GM23338 (cell line): ENCODE results near the gene PRR27. TPM values are rescaled to one million over a fixed set of nuclear protein-coding genes. Genes with fewer than 3 reads are reported as not detected.
A peak's percentile ranks its signal among the peaks of the same experiment; 100 is the strongest.

Source experiments
- ATAC-seq: fragments of 200-7000 bp; cut with Tn5 transposase; 3 replicates; pipeline ENCODE4 v1.9.1; 2020
- DNase-seq: peaks from one replicate; pipeline ENCODE4 v3.0.0-alpha.2; 2015; ENCODE audit warnings: low spot score
- H2AFZ ChIP-seq: fragments of 200-600 bp; sonication (generic); 2 replicates; pipeline ENCODE4 v1.8.0; 2016; ENCODE audit warnings: antibody characterized with exemption, mild to moderate bottlenecking, moderate library complexity
- H3F3A ChIP-seq: fragments of 200-600 bp; sonication (generic); replicated peaks from 2 replicates; pipeline ENCODE4 v1.8.0; 2017; ENCODE audit warnings: antibody characterized with exemption, mixed run types, low read depth
- H3K27ac ChIP-seq: fragments of 200-600 bp; sonication (generic); 2 replicates; pipeline ENCODE4 v1.6.1; 2016; ENCODE audit warnings: low read depth
- H3K27me3 ChIP-seq: fragments of 200-600 bp; sonication (generic); 2 replicates; pipeline ENCODE4 v1.8.0; 2016; ENCODE audit warnings: mild to moderate bottlenecking, mixed run types, moderate library complexity; ENCODE audit not compliant: insufficient read depth
- H3K36me3 ChIP-seq: fragments of 200-600 bp; sonication (generic); 2 replicates; pipeline ENCODE4 v1.8.0; 2016; ENCODE audit warnings: mild to moderate bottlenecking; ENCODE audit not compliant: insufficient read depth
- H3K4me1 ChIP-seq: fragments of 200-600 bp; sonication (generic); 2 replicates; pipeline ENCODE4 v1.8.0; 2016; ENCODE audit warnings: mild to moderate bottlenecking, moderate library complexity; ENCODE audit not compliant: insufficient read depth
- H3K4me2 ChIP-seq: fragments of 200-600 bp; sonication (generic); 2 replicates; pipeline ENCODE4 v1.7.1; 2017; ENCODE audit warnings: mixed run types
- H3K4me3 ChIP-seq: fragments of 200-600 bp; sonication (generic); 2 replicates; pipeline ENCODE4 v1.6.1; 2016; ENCODE audit warnings: mixed run types
- H3K79me2 ChIP-seq: fragments of 200-600 bp; sonication (generic); replicated peaks from 2 replicates; pipeline ENCODE4 v1.8.0; 2017; ENCODE audit warnings: mild to moderate bottlenecking; ENCODE audit not compliant: insufficient read depth
- H3K9me2 ChIP-seq: fragments of 200-600 bp; sonication (generic); 2 replicates; pipeline ENCODE4 v1.8.0; 2017; ENCODE audit not compliant: insufficient read depth
- H4K20me1 ChIP-seq: fragments of 200-600 bp; sonication (generic); replicated peaks from 2 replicates; pipeline ENCODE4 v1.8.0; 2017; ENCODE audit warnings: mild to moderate bottlenecking; ENCODE audit not compliant: insufficient read depth
- H3K27ac Mint-ChIP-seq: 2 replicates; pipeline ENCODE4 v1.8.0; 2020; ENCODE audit warnings: inconsistent platforms, mild to moderate bottlenecking, moderate library complexity, mixed read lengths
- H3K27me3 Mint-ChIP-seq: 3 replicates; pipeline ENCODE4 v1.8.0; 2022; ENCODE audit warnings: low read depth, mild to moderate bottlenecking, moderate library complexity, mixed read lengths, inconsistent platforms; ENCODE audit not compliant: insufficient read depth, poor library complexity
- H3K36me3 Mint-ChIP-seq: 3 replicates; pipeline ENCODE4 v1.8.0; 2021; ENCODE audit warnings: low read depth, mild to moderate bottlenecking, inconsistent platforms, moderate library complexity, mixed read lengths
- H3K4me1 Mint-ChIP-seq: 3 replicates; pipeline ENCODE4 v1.8.0; 2020; ENCODE audit warnings: mild to moderate bottlenecking, inconsistent platforms, mixed read lengths
- H3K4me3 Mint-ChIP-seq: 3 replicates; pipeline ENCODE4 v1.8.0; 2021; ENCODE audit warnings: moderate library complexity, mild to moderate bottlenecking, inconsistent platforms, mixed read lengths
- H3K9me3 Mint-ChIP-seq: 3 replicates; pipeline ENCODE4 v1.8.0; 2020; ENCODE audit warnings: moderate library complexity, mild to moderate bottlenecking, inconsistent platforms, mixed read lengths
- CREB1 ChIP-seq: fragments of 250-450 bp; sonication (Bioruptor Pico); IDR thresholded peaks from 2 replicates; pipeline ENCODE4 v1.5.0; 2020; ENCODE audit warnings: low read depth, mild to moderate bottlenecking, moderate library complexity
- EZH2 ChIP-seq: fragments of 200-600 bp; sonication (generic); IDR thresholded peaks from one replicate; pipeline ENCODE4 v1.8.0; 2017; ENCODE audit warnings: antibody characterized with exemption, mild to moderate bottlenecking, low read depth; ENCODE audit not compliant: unreplicated experiment
- EZH2phosphoT487 ChIP-seq: fragments of 200-600 bp; sonication (generic); IDR thresholded peaks from one replicate; pipeline ENCODE4 v1.8.1; 2018; ENCODE audit warnings: antibody characterized with exemption; ENCODE audit not compliant: unreplicated experiment
- JUNB ChIP-seq: IDR thresholded peaks from one replicate; pipeline ENCODE4 v1.6.1; 2016; ENCODE audit warnings: antibody characterized with exemption; ENCODE audit not compliant: unreplicated experiment
- STAT1 ChIP-seq: IDR thresholded peaks from one replicate; pipeline ENCODE4 v1.6.1; 2016; ENCODE audit warnings: antibody characterized with exemption; ENCODE audit not compliant: unreplicated experiment
- ZNF114 ChIP-seq: fragments of 250-450 bp; sonication (Bioruptor Pico); IDR thresholded peaks from 2 replicates; pipeline ENCODE4 v1.5.0; 2020; ENCODE audit warnings: mild to moderate bottlenecking, moderate library complexity
- ZNF462 ChIP-seq: fragments of 250-450 bp; sonication (Bioruptor Pico); IDR thresholded peaks from 2 replicates; pipeline ENCODE4 v1.5.0; 2020; ENCODE audit warnings: mild to moderate bottlenecking, moderate library complexity
- polyA plus RNA-seq: library from polyadenylated mRNA; unstranded; fragments of >200 nt; fragmentation: Nextera tagmentation; extraction: Ambion mirVana; gene quantifications from 2 replicates; pipeline ENCODE4 v1.2.1, GENCODE V29; 2016
- total RNA-seq: library from RNA; depleted of rRNA; stranded (reverse); fragments of >200 nt; shearing (Covaris generic); gene quantifications from 2 replicates; pipeline ENCODE4 v1.2.3, GENCODE V29; 2014
- TF ChIP-seq, protein P1 (sequence below): IDR thresholded peaks from one replicate; pipeline ENCODE4 v1.6.1; 2018; ENCODE audit warnings: antibody characterized with exemption; ENCODE audit not compliant: unreplicated experiment
- TF ChIP-seq, protein P2 (sequence below), 2 experiments: fragments of 200-600 bp in 1 of 2; sonication (generic) in 1 of 2; conservative IDR thresholded peaks; 2 replicates each; pipeline versions ENCODE4 v1.5.1 to v1.6.1; 2016 to 2017; ENCODE audit warnings: antibody characterized with exemption in 2 of 2, low read depth in 2 of 2, mild to moderate bottlenecking in 2 of 2, moderate library complexity in 1 of 2
- TF ChIP-seq, protein P3 (sequence below): IDR thresholded peaks from 2 replicates; pipeline ENCODE4 v1.6.1; 2016; ENCODE audit warnings: antibody characterized with exemption

Gene PRR27
- total and polyA plus RNA-seq, 2 experiments from 2014 or later: not detected

- Mint-ChIP-seq H3K4me1 (no peaks in the 10 kb centered on the region), H3K9me3 (no peaks in the 10 kb centered on the region), H3K4me3 (no peak overlapping the region), H3K36me3 (no peaks in the 10 kb centered on the region), H3K27ac (no peak overlapping the region), H3K27me3 (no peaks in the 10 kb centered on the region)
- Histone ChIP-seq H3K9me2 (no peaks in the 10 kb centered on the region), H3K4me3 (no peak overlapping the region), H3K4me2 (no peak overlapping the region), H3K4me1 (no peaks in the 10 kb centered on the region), H4K20me1 (no peaks in the 10 kb centered on the region), H3F3A (no peaks in the 10 kb centered on the region), H3K36me3 (no peaks in the 10 kb centered on the region), H3K27me3 (no peaks in the 10 kb centered on the region), H3K27ac (no peak overlapping the region), H3K79me2 (no peaks in the 10 kb centered on the region), H2AFZ (peak overlapping the region; percentile 82)
- TF ChIP-seq CREB1 (no peak), STAT1 (no peak), EZH2 (no peak), JUNB (no peak)
- TF ChIP-seq, protein P1, sequence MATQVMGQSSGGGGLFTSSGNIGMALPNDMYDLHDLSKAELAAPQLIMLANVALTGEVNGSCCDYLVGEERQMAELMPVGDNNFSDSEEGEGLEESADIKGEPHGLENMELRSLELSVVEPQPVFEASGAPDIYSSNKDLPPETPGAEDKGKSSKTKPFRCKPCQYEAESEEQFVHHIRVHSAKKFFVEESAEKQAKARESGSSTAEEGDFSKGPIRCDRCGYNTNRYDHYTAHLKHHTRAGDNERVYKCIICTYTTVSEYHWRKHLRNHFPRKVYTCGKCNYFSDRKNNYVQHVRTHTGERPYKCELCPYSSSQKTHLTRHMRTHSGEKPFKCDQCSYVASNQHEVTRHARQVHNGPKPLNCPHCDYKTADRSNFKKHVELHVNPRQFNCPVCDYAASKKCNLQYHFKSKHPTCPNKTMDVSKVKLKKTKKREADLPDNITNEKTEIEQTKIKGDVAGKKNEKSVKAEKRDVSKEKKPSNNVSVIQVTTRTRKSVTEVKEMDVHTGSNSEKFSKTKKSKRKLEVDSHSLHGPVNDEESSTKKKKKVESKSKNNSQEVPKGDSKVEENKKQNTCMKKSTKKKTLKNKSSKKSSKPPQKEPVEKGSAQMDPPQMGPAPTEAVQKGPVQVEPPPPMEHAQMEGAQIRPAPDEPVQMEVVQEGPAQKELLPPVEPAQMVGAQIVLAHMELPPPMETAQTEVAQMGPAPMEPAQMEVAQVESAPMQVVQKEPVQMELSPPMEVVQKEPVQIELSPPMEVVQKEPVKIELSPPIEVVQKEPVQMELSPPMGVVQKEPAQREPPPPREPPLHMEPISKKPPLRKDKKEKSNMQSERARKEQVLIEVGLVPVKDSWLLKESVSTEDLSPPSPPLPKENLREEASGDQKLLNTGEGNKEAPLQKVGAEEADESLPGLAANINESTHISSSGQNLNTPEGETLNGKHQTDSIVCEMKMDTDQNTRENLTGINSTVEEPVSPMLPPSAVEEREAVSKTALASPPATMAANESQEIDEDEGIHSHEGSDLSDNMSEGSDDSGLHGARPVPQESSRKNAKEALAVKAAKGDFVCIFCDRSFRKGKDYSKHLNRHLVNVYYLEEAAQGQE: no peak
- TF ChIP-seq, protein P2, sequence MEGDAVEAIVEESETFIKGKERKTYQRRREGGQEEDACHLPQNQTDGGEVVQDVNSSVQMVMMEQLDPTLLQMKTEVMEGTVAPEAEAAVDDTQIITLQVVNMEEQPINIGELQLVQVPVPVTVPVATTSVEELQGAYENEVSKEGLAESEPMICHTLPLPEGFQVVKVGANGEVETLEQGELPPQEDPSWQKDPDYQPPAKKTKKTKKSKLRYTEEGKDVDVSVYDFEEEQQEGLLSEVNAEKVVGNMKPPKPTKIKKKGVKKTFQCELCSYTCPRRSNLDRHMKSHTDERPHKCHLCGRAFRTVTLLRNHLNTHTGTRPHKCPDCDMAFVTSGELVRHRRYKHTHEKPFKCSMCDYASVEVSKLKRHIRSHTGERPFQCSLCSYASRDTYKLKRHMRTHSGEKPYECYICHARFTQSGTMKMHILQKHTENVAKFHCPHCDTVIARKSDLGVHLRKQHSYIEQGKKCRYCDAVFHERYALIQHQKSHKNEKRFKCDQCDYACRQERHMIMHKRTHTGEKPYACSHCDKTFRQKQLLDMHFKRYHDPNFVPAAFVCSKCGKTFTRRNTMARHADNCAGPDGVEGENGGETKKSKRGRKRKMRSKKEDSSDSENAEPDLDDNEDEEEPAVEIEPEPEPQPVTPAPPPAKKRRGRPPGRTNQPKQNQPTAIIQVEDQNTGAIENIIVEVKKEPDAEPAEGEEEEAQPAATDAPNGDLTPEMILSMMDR (conservative IDR thresholded peaks at IDR 0.05; ENCODE audit: low read depth in 2 of 2): no peak
- DNase-seq: no peak
- ATAC-seq: no peak
These were observed 15.3 kb upstream of the PRR27 start for GRCh38 chr4:70138751-70139150.

DNA sequence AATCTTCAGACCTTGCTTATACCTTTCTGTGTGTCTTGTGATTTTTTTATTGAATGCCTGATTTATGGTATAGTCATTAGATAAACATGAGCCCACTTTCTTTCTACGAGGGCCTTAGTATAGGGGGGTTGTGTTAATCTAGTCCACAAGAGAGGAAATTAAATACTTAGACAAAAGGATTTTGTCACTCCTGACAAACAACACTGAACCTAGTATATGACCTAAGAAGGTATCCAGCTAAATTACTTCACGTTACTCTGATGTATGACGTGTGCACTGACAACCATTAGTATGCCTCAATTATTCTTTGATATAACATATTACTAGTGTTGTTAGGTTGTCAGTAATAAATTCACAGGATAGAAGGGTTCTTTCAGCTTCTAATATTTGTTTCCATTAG, 2.8 kb upstream of the PRR27 start:
- Histone ChIP-seq H3K79me2 (no peaks in the 10 kb centered on the region), H3K4me3 (no peak overlapping the region), H3K27ac (no peak overlapping the region), H3K4me1 (peaks cover 26% of the 10 kb centered on the region), H4K20me1 (no peaks in the 10 kb centered on the region), H3K27me3 (no peaks in the 10 kb centered on the region), H3K9me2 (peaks cover 4% of the 10 kb centered on the region; the same call in 1 of the 2 replicates), H2AFZ (no peak overlapping the region), H3K4me2 (no peak overlapping the region), H3K36me3 (no peaks in the 10 kb centered on the region), H3F3A (no peaks in the 10 kb centered on the region)
- peaks cover 1% of the 10 kb centered on the region for H3K27me3 Mint-ChIP-seq
- no peaks in the 10 kb centered on the region for H3K36me3 Mint-ChIP-seq
- no peaks in the 10 kb centered on the region for H3K9me3 Mint-ChIP-seq
- ATAC-seq: no peak
- H3K4me1 Mint-ChIP-seq: peaks cover 7% of the 10 kb centered on the region
- H3K4me3 Mint-ChIP-seq: no peak overlapping the region
- DNase-seq: no peak
- 0 out of 2 replicates have a peak overlapping the region, but pooled peaks have one; percentile 43 for H3K27ac Mint-ChIP-seq
- TF ChIP-seq ZNF462 (CRISPR knock-in tag) (no peak), CREB1 (no peak), ZNF114 (CRISPR knock-in tag) (no peak), EZH2phosphoT487 (no peak)
- TF ChIP-seq, protein P3, sequence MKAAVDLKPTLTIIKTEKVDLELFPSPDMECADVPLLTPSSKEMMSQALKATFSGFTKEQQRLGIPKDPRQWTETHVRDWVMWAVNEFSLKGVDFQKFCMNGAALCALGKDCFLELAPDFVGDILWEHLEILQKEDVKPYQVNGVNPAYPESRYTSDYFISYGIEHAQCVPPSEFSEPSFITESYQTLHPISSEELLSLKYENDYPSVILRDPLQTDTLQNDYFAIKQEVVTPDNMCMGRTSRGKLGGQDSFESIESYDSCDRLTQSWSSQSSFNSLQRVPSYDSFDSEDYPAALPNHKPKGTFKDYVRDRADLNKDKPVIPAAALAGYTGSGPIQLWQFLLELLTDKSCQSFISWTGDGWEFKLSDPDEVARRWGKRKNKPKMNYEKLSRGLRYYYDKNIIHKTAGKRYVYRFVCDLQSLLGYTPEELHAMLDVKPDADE: no peak
